Measurements from ENCODE around the gene PCLAF.
"Not testable (repeated sequence)": the region's sequence is repeated elsewhere in the genome, so short reads cannot be mapped to it uniquely, and the experiment has no call there.

PCLAF gene

DNA sequence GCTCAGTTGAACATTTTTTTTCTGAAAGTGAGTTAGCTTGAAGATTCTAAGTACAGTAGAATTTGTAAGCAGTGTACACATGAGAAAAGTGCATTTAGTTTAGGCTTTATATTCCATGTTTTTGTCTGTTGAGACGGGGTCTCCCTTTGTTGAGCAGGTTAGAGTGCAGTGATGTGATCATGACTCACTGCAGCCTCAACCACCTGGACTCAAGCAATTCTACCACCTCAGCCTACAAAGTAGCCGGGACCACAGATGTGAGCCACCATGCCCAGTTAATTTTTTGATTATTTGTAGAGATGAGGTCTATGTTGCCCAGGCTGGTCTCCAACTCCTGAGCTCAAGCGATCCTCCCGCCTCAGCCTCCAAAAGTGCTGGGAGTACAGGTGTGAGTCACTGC is 20.0 kb downstream of the PCLAF start:
- no peak for DNase-seq

DNA sequence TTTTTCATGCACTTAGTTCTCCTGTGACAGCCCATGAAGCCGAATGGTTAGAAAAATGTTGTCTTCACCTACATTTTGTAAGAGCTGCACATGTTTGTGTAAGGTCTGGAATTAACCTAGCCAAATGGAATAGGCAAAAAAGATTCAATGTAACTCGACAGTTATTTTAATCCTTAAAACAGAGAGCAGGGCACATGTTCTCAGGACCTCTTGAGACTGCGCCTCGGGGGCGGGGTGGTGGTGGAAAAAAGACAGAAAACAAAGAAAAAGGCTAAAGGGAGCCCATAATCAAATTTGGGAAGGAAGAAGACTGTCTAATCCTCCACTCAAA is 24.6 kb downstream of the PCLAF start:
- DNase-seq: no peak

DNA sequence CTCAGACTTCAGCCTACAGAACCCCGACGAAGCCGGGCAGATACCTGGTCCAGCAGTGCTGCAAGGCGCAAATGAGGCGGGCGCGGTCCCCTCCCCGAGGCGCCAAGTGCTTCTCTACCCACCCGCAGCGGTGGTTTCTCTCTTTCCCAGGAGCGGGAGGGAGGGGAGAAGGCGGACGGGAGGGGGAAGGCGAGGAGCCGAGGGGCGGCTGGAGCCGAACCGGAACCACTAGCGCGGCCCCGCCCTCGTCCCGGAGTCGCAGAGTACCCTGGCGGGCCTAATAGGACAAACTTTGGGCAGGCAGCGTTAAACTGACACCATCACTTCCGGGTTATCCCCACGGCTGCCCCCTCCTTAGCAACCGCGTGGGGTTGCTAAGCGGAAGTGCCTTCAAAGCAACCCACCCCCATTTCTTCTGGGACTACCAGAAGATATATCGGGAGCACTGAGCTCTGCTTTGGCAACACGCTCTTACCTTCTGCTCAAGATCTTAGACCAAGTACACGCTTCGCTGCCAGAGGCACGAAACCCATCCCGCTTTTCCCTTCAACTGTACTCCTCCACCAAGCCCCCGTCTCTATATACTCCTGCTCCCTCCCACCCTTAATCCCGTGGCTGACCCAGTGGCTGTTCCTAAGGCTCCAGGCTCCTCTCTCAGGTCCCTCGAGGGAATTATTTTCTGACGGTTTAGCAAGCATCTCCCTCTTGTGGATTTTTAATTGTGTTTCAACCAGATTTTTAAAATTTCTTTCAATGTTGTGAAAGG is 25.1 kb downstream of the PCLAF start, which contains the start of gene CSNK1G1:
CSNK1G1 (minus strand) TSS at position 230 of the 766 bp plus-strand sequence. CDS start 55,674 bp downstream, outside the sequence.
- DNase-seq: peak; percentile 99

DNA sequence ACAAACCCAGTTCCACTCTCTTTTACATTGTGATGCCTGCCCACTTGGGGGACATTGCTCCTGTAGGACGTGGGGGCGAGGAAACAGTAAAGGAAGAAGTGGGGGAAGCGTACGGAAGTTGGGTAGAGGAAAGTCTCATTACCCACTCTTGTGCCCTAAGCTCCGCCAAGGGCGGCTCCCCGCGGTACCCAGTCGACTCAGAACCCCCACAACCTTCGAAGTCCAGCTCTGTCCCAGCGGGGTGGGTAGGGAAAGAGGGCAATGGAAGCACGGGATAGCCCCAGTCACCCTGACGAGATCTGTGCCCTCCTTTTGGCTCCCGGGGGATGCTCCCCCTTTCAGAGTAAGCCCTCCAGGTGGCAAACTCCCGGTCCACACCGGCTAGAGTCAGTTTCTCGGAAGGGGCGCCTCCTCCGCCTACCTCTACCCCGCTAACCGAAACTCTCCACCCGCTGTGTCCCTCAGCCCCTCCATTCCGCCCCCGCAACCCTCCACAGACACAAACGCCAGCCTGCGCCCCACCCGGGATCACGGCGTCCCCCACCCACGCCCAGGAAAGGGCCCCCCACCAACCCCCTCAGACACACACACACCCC is 25.8 kb downstream of the PCLAF start:
- peak; percentile 46 to 51 for DNase-seq

DNA sequence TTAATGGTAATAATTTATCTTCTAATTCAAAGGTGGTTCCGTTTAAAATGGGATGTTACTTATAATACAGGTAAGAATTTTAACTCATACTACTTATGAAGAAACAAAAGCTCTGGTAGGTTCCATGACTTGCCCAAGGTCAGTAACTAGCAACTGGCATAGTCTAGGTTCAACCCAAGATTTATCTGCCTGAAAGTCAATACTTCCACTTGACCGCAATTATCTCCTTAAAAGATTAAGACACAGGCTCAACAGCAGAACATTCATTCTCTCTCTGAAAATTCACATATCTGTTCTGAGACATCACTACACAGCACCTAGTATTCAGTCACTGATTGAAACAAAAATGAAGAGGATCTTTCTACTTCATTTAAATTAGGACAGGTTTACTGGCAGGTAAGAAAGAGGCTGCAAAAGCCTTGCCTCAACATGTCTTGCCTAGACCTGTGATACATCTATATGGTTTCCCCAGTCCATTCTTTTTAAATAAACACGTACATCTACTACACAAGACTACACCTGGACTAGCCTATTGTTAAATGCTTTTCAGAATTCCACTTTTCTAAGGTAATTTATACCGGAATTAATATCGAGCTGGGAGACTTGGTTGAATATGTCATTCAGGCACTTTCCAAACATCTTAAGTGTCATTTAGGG is 26.4 kb downstream of the PCLAF start:
- DNase-seq: no peak

DNA sequence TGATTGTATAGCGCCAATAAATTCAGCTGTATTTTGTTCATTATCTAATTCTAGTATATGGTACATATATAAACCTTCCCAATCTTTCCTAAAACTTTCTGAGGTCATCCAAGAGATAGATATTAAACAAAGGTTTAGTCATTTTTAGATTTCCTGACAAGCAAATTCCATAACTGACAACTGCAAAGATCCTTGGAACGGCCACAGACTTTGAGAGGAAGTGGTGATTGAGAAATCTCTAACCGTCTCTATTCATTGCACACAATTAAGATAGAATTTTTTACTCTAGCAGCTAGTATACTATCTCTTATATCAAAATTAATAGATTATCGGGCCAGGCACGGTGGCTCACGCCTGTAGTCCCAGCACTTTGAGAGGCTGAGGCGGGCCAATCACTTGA is 30.0 kb downstream of the PCLAF start:
- DNase-seq: no peak

DNA sequence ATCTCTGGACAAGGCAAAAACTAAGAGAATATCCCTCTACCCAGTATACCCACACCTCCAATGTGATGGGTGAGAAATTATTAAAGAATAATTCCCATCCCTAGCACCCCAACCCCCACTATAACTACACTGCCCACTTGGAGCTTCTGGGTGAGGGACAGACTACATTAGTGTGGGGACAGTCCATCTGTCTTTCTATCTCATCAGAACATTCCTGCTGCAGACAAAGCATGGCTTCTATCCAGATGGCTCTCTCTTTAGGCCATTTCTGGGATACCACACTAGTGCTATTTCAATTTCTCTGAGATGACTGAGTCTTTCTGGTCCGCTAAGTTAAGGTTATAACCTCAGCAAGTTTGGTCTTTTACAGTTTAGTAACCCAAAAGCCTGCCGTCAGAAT is 31.9 kb downstream of the PCLAF start:
- DNase-seq: no peak

DNA sequence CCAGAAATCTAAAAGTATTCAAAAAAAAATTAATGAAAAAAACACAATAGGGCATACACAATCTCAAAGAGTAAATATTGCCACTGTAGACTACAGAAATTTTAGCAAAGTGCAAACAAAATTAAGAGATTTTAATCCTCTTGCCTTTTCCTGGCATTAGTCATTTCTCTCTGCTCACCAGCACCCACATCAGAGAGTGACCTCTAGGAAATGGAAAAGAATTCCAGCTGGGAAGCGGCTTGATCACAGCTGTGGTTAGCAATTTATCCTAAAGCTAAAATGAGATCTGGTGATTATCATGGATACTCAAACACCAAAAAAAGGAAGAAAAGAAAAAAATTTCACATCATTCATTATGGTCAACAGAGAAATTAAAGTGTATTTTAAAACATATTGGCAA is 32.8 kb downstream of the PCLAF start:
- no peak for DNase-seq

DNA sequence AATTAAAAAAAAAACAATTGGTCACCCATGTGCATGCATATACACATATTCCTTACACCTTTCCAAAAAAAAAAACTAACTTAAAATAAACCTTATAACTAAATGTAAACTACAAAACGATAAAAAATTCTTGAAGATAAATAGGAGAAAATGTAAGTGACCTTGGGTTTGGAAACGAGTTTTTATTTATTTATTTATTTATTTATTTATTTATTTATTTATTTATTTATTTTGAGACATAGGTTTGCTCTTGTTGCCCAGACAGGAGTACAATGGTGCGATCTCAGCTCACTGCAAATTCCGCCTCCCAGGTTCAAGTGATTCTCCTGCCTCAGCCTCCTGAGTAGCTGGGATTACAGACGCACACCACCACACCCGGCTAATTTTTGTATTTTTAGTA is 35.0 kb downstream of the PCLAF start:
- DNase-seq: not testable (repeated sequence)

DNA sequence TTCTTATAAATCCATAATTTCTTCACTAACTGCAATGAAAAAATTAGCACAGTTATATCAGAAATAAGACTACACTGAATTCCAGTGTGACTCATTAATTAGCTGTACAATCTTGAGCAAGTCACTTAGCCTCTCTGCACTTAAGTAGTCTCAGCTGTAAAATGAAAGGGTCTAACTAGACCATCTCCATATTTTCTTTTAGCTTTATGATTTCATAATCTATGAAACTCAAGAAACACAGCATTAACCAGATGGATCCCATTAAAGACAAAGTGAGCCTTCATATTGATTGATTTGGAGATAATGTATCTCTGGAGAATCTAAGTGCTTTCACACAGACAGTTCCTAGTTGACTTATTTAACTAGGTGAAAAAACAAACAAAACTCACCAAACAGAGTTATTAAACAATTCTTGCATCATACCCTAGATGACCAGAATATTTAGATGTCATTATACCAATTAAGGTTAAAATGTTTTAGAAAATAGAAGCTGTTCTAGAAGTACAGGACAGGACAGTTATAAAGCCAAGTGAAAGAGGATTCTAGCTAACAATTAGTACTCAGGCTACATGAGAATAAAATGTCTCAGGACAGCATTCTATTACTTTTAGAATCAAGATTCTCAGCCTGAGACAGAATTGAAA is 36.5 kb downstream of the PCLAF start:
- no peak for DNase-seq

DNA sequence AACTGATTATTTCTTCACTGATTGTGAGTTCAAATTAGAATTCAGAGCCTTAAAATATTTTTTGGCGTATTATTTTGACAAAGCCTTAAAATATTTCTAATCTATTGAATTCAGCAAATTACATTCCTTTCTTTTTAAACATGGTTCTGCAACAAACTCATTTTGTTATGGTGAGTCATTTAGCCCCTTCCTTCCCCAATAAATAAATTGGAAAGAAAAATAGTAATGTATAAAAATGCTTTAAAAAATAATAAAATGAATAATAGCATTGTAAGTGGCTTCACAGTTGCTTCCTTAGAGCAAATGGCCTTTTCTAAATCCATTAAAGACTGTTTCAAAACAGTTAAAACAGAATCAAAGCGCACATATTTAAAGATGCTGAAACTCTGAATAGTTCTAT is 37.4 kb downstream of the PCLAF start:
- no peak for DNase-seq

DNA sequence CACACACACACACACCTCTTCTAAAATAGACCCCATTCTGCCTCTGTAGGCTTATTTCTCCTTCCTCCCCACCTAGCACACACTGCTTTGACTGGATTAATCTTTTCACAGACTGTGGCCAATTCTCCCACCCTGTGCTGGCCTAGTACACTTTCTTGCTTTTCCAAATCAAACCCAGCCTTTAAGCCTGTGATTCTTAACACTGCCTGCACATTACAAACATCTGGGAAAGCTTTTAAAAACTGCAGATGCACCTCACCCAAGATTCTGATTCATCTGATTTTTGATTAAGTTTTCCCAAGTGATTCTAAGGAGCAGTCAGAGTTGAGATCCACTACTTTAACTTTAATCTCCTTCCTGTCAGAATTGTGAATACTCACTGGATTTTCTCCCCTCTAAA is 38.0 kb downstream of the PCLAF start:
- DNase-seq: no peak

DNA sequence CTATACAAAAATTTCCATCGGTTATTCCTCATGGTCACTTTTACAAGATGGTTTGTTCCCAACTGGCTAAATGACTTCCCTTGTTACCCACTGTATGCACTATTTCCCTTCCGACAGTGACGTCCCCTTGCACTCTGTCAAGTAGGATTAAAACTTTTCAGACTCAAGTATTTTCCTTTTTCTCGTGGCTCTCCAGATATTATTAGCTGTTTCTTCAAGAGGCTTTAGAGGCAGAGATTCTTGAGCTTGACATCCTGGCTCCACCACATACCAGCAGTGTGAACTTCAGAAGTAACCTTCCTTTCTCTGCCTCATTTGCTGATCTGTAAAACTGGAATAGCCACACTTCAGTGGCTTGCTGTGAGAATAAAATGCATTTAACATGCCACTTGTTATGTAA is 39.3 kb downstream of the PCLAF start:
- DNase-seq: no peak

DNA sequence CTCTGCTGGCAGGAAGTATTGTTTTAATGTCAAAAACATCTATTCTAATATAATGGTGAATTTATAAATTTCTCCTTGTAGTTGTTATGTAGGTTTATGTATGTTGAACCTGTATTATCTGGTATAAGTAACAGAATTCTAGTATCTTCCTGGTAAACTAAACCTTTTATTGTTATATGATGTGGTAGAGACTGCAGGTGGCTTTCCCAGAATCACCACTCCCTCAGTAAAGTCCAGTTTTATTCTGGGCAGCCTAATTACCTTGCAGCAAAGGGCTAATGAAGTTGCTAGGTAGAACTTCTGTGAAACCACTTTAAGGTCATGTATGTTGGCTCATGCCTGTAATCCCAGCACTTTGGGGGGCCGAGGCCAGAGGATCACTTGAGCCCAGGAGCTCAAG is 40.9 kb downstream of the PCLAF start:
- no peak for DNase-seq

DNA sequence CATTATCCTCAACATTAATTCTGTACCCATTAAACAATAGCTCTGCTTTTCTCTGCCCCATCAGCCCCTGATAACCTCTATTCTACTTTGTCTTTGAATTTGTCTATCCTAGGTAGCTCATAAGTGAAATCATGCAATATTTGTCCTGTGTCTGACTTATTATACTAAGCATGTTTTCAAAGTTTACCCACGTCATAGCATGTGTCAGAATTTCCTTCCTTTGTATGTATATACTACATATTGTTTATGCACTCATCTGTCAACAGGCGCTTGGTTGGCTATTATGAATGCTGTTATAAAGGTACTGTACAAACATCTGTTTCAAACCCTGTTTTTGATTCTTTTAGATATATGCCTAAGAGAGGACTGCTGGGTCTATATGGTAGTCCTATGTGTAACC is 43.5 kb downstream of the PCLAF start:
- no peak for DNase-seq

DNA sequence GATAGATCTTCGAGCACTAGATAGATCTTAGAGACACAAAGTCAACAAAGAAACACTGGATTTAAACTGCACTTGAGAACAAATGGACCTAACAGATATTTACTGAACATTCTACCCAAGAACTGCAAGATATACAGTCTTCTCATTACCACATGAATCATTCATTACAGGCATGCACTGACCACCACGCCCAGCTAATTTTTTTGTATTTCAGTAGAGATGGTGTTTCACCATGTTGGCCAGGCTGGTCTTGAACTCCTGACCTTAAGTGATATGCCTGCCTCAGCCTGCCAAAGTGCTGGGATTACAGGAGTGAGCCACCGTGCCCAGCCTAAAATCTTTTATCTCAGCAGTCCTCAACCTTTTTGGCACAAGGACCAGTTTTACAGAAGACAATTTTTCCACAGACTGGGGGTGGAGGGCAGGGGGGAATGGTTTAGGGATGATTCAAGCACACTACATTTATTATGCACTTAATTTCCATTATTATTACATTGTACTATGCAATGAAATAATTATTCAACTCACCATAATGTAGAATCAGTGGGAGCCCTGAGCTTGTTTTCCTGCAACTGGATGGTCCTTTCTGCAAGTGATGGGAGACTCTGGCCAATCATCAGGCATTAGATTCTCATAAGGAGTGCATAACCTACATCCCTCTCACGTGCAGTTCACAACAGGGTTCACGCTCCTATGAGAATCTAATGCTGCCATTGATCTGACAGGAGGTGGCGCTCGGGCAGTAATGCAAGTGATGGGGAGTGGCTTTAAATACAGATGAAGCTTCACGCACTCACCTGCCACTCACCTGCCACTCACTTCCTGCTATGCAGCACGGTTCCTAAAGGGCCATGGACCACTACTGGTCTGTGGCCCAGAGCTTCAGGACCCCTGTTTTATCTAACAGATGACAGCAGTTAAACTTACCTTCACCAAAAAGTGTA is 47.0 kb downstream of the PCLAF start:
- no peak for DNase-seq

DNA sequence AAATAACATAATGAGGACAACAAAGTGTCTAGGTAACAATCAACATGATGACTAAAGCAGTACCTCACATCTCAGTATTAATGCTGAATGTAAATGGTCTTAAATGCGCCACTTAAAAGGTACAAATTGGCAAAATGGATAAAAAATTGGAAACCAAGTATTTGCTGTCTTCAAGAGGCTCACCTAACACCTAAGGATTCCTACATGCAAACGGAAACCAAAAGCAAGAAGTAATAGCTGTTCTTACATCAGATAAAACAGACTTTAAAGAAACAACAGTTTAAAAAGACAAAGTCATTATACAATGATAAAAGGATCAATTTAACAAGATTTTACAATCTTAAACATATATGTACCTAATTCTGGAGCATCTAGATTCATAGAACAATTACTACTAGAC is 47.7 kb downstream of the PCLAF start:
- DNase-seq: no peak

DNA sequence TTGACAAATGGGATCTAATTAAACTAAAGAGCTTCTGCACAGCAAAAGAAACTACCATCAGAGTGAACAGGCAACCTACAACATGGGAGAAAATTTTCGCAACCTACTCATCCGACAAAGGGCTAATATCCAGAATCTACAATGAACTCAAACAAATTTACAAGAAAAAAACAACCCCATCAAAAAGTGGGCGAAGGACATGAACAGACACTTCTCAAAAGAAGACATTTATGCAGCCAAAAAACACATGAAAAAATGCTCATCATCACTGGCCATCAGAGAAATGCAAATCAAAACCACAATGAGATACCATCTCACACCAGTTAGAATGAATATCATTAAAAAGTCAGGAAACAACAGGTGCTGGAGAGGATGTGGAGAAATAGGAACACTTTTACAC is 49.6 kb downstream of the PCLAF start:
- not testable (repeated sequence) for DNase-seq

DNA sequence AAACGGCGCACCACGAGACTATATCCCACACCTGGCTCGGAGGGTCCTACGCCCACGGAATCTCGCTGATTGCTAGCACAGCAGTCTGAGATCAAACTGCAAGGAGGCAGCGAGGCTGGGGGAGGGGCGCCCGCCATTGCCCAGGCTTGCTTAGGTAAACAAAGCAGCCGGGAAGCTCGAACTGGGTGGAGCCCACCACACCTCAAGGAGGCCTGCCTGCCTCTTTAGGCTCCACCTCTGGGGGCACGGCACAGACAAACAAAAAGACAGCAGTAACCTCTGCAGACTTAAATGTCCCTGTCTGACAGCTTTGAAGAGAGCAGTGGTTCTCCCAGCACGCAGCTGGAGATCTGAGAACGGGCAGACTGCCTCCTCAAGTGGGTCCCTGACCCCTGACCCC is 54.3 kb downstream of the PCLAF start:
- DNase-seq: not testable (repeated sequence)

DNA sequence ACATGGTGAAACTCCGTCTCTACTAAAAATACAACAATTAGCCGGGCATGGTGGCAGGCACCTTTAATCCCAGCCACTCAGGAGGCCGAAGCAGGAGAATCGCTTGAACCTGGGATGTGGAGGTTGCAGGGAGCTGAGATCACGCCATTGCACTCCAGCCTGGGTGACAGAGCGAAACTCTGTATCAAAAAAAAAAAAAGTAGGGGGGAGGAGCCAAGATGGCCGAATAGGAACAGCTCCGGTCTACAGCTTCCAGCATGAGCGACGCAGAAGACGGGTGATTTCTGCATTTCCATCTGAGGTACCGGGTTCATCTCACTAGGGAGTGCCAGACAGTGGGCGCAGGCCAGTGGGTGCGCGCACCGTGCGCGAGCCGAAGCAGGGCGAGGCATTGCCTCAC is 54.8 kb downstream of the PCLAF start:
- DNase-seq: not testable (repeated sequence)

DNA sequence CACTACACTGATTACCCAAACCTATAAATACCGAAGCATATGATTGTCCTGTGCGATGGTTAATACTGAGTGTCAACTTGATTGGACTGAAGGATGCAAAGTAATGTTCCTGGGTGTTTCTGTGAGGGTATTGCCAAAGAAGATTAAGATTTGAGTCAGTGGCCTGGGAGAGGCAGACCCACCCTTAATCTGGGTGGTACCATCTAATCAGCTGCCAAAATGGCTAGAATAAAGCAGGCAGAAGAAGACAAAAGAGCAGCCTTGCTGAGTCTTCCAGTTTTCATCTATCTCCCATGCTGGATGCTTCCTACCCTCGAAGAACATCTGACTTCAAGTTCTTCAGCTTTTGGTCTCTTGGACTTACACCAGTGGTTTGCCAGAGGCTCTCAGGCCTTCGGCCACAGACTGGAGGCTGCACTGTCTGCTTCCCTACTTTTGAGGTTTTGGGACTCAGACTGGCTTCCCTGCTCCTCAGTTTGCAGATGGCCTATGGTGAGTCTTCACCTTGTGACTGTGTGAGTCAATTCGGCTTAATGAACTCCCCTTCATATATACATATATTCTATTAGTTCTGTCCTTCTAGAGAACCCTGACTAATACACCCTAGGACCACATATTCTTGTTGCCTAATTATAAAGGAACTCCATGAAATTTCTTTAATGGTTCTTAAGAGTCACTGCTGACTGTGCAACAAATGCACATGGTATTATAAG is 56.9 kb downstream of the PCLAF start:
- DNase-seq: no peak

DNA sequence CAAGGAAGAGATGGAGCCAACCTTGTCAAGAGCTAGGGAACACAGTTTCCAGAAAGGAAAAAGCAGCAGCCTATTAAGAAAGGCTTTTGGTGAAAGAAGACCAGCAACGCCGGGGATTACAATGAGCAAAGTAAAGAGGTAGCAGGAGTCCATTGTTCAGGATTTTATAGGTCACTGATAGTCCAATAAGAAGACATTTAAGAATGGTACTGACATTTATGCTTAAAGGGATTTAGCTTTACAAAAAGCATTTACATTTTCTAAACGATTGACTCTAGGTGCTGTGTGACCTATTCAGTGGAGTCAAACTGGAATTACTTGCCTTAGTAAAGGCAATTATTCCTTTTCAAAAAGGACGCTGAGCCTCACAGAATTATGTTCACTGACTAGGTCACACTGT is 66.0 kb downstream of the PCLAF start:
- DNase-seq: no peak

Measured in Kasumi-1 (cell line).